Hepatocyte (in vitro differentiated cells): ENCODE results near the gene CNOT6.

Experiments
- EZH2 ChIP-seq: fragments of 200-600 bp; sonication (generic); IDR thresholded peaks from 2 replicates; pipeline ENCODE4 v1.6.1; 2016; ENCODE audit warnings: antibody characterized with exemption, mild to moderate bottlenecking, borderline replicate concordance
- EZH2phosphoT487 ChIP-seq: fragments of 200-600 bp; sonication (generic); IDR thresholded peaks from one replicate; pipeline ENCODE4 v1.6.1; 2018; ENCODE audit warnings: antibody characterized with exemption, mild to moderate bottlenecking, low read depth, moderate library complexity; ENCODE audit not compliant: unreplicated experiment, severe bottlenecking
- TF ChIP-seq, protein P1 (sequence below): fragments of 200-600 bp; sonication (generic); IDR thresholded peaks from 2 replicates; pipeline ENCODE4 v1.5.1; 2016; ENCODE audit warnings: antibody characterized with exemption, mild to moderate bottlenecking; ENCODE audit not compliant: poor library complexity

DNA sequence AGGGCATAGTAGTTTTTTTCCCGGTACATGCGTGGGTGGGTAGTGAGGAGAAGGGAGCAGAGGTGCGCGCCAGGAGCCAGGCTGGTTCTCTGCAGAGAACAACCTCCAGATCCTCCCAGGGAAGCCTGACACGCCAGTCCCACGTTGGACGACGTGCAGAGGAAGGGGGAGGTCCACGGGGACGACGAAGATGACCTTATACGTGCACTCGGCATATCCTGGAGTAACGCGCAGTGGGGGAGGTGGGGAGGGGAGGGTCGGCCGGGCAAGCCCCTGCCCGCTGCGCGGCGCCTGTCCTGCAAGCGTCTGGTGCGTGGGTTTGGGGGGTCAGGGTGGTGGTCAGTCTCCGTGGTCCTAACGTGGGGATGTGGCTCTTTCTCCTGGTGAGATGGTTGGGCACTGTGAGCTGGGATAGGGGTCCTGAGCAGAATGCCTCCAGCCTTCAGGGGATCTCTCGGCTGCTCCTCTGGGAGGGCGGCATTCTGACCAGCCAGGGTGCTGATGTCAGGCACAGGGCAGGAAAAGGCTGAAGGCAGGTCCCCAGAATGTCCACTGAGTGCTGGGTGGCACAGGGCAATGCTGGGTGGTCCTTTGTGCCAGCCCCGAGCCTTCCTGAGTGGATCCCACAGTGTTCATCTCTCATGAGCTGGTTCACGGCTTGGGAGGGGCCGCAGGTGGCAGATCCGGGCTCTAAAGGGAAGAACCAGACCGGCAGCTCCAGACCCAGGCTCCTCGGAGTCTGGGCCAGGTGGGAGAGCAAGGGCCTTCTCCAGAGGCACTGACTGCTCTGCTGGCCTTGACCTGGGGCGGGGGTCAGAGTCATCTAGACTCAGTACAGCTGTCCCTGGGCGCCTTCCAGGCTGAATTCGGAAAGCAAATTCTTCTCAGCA lies 107.7 kb downstream of the CNOT6 start:
- TF ChIP-seq, protein P1, sequence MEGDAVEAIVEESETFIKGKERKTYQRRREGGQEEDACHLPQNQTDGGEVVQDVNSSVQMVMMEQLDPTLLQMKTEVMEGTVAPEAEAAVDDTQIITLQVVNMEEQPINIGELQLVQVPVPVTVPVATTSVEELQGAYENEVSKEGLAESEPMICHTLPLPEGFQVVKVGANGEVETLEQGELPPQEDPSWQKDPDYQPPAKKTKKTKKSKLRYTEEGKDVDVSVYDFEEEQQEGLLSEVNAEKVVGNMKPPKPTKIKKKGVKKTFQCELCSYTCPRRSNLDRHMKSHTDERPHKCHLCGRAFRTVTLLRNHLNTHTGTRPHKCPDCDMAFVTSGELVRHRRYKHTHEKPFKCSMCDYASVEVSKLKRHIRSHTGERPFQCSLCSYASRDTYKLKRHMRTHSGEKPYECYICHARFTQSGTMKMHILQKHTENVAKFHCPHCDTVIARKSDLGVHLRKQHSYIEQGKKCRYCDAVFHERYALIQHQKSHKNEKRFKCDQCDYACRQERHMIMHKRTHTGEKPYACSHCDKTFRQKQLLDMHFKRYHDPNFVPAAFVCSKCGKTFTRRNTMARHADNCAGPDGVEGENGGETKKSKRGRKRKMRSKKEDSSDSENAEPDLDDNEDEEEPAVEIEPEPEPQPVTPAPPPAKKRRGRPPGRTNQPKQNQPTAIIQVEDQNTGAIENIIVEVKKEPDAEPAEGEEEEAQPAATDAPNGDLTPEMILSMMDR, result no peak
- no peak for TF ChIP-seq EZH2
- TF ChIP-seq EZH2phosphoT487, result no peak
